Measurements from ENCODE around the gene UQCC2.

Gene UQCC2

DNA sequence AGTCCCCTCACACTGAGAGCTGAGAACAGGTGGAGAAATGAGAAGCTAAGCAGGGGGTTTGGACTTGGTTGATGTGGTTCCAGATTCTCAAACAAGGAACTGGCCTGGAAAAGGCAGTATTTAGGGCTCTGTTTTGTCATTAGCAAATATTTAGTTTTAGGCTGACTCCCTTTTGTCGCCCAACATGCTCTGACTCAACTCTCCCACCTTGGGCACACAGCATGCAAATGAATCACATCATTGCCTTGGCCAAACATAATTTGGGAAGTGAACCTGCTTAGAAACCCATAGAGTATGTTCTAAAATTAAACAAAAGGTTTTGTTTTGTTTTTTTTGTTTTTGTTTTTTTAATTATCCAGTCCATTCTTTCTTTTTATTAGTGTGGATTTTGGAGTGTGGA is 9.5 kb upstream of the UQCC2 start:
- TF ChIP-seq ESRRG (CRISPR knock-in tag; IDR thresholded peaks at IDR 0.05) (no peak), POU6F1 (CRISPR knock-in tag; IDR thresholded peaks at IDR 0.05; ENCODE audit: borderline replicate concordance, low read depth) (no peak), BACH2 (CRISPR knock-in tag; IDR thresholded peaks at IDR 0.05; ENCODE audit: borderline replicate concordance) (no peak), ZFP30 (CRISPR knock-in tag; IDR thresholded peaks at IDR 0.05) (no peak), GLIS3 (CRISPR knock-in tag; IDR thresholded peaks at IDR 0.05) (no peak), ZNF565 (CRISPR knock-in tag; conservative IDR thresholded peaks at IDR 0.05; ENCODE audit: low read depth) (no peak), ISL1 (CRISPR knock-in tag; IDR thresholded peaks at IDR 0.05) (no peak), ZC3H10 (CRISPR knock-in tag; IDR thresholded peaks at IDR 0.05) (no peak), CSDC2 (CRISPR knock-in tag; IDR thresholded peaks at IDR 0.05) (no peak), TCF4 (CRISPR knock-in tag; IDR thresholded peaks at IDR 0.05; ENCODE audit: borderline replicate concordance) (no peak), ZNF8 (CRISPR knock-in tag; IDR thresholded peaks at IDR 0.05) (no peak)
- no peak for ATAC-seq

GRCh38 chr6:33719326-33719987 is 8.0 kb upstream of the UQCC2 start:
- TF ChIP-seq CREB5 (CRISPR knock-in tag; IDR thresholded peaks at IDR 0.05; ENCODE audit: low read depth) (no peak), CSRNP3 (CRISPR knock-in tag; IDR thresholded peaks at IDR 0.05) (no peak), TOX (CRISPR knock-in tag; IDR thresholded peaks at IDR 0.05; ENCODE audit: borderline replicate concordance) (no peak), ARNTL (CRISPR knock-in tag; IDR thresholded peaks at IDR 0.05; ENCODE audit: borderline replicate concordance, low read depth) (no peak), ZNF70 (CRISPR knock-in tag; IDR thresholded peaks at IDR 0.05) (no peak)
- ATAC-seq: no peak

DNA sequence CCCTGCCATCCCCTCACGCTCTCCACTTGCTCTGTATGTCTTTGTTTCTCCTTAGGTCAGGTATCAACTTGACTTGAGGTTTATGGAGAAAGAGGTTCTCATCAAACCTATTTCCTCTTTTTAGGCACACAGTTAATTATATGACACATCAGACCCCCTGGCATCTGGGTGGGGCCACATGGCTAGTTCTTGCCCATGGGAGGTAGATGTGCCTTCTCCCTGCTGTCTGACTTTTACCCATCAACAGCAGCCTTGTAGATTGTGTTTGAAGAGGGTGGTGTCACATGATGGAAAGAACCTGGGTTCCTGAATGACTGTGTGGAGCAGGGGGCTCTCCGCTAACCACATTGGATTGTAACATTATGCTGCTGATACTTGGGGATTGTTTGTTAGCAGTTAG is 7.2 kb upstream of the UQCC2 start:
- no peak for TF ChIP-seq ZNF8 (CRISPR knock-in tag; IDR thresholded peaks at IDR 0.05)
- TF ChIP-seq ESRRG (CRISPR knock-in tag; IDR thresholded peaks at IDR 0.05): no peak
- no peak for TF ChIP-seq POU6F1 (CRISPR knock-in tag; IDR thresholded peaks at IDR 0.05; ENCODE audit: borderline replicate concordance, low read depth)
- TF ChIP-seq ZC3H10 (CRISPR knock-in tag; IDR thresholded peaks at IDR 0.05): no peak
- no peak for TF ChIP-seq ZFP30 (CRISPR knock-in tag; IDR thresholded peaks at IDR 0.05)
- TF ChIP-seq TCF4 (CRISPR knock-in tag; IDR thresholded peaks at IDR 0.05; ENCODE audit: borderline replicate concordance): no peak
- TF ChIP-seq CSDC2 (CRISPR knock-in tag; IDR thresholded peaks at IDR 0.05): no peak
- no peak for TF ChIP-seq SNAI2 (CRISPR knock-in tag; IDR thresholded peaks at IDR 0.05)
- no peak for TF ChIP-seq TOX (CRISPR knock-in tag; IDR thresholded peaks at IDR 0.05; ENCODE audit: borderline replicate concordance)
- no peak for TF ChIP-seq CREB5 (CRISPR knock-in tag; IDR thresholded peaks at IDR 0.05; ENCODE audit: low read depth)
- no peak for TF ChIP-seq ARNTL (CRISPR knock-in tag; IDR thresholded peaks at IDR 0.05; ENCODE audit: borderline replicate concordance, low read depth)
- no peak for ATAC-seq

- peak; percentile 82 for ATAC-seq
- TF ChIP-seq ZFP3 (CRISPR knock-in tag; IDR thresholded peaks at IDR 0.05) (no peak), TCF4 (CRISPR knock-in tag; IDR thresholded peaks at IDR 0.05; ENCODE audit: borderline replicate concordance) (no peak), OSR1 (CRISPR knock-in tag; IDR thresholded peaks at IDR 0.05) (no peak), ZC3H10 (CRISPR knock-in tag; IDR thresholded peaks at IDR 0.05) (no peak), CSRNP3 (CRISPR knock-in tag; IDR thresholded peaks at IDR 0.05) (no peak), PPARA (CRISPR knock-in tag; IDR thresholded peaks at IDR 0.05; ENCODE audit: borderline replicate concordance) (no peak), CREB5 (CRISPR knock-in tag; IDR thresholded peaks at IDR 0.05; ENCODE audit: low read depth) (no peak), RARB (CRISPR knock-in tag; IDR thresholded peaks at IDR 0.05) (no peak), TOX (CRISPR knock-in tag; IDR thresholded peaks at IDR 0.05; ENCODE audit: borderline replicate concordance) (no peak)
- TF ChIP-seq, protein P1, sequence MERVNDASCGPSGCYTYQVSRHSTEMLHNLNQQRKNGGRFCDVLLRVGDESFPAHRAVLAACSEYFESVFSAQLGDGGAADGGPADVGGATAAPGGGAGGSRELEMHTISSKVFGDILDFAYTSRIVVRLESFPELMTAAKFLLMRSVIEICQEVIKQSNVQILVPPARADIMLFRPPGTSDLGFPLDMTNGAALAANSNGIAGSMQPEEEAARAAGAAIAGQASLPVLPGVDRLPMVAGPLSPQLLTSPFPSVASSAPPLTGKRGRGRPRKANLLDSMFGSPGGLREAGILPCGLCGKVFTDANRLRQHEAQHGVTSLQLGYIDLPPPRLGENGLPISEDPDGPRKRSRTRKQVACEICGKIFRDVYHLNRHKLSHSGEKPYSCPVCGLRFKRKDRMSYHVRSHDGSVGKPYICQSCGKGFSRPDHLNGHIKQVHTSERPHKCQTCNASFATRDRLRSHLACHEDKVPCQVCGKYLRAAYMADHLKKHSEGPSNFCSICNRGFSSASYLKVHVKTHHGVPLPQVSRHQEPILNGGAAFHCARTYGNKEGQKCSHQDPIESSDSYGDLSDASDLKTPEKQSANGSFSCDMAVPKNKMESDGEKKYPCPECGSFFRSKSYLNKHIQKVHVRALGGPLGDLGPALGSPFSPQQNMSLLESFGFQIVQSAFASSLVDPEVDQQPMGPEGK (CRISPR knock-in tag; IDR thresholded peaks at IDR 0.05; ENCODE audit: borderline replicate concordance): no peak
Observed at GRCh38 chr6:33717934-33718455, 6.5 kb upstream of the UQCC2 start.
